HPDE6-E6E7 (cell line): Measurements from ENCODE around the gene PDE4A.
A peak's percentile ranks its signal among the peaks of the same experiment; 100 is the strongest.

Source experiments
- DNase-seq: peaks from one replicate; pipeline ENCODE4 v3.0.0; 2011; ENCODE audit warnings: missing footprints; ENCODE audit errors: extremely low spot score

The PDE4A gene

DNA sequence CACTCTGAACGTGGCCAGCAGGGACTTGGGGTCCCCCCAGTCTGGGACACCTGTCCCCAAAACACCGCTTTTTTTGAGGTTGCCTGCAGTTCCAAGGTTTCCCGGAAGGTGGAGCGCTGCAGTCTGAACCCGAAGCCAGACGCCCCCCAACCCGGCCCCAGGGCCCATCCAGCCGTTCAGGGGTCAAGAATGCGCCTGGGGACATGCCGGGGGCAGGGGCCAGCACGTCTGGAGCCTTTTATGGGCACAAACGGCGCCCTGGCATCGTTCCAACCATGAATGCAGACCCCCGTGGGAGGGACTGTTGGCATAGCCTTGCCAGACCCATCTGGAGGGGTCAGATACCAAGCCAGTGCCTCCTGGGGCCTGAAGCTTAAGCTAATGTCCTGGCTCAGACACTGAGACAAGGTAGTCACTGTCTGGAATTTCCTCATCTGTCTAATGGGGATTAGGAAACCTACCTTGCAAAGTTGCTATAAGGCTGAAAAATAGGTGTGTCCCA is 90.0 kb downstream of the PDE4A start:
- DNase-seq: peak; percentile 43

DNA sequence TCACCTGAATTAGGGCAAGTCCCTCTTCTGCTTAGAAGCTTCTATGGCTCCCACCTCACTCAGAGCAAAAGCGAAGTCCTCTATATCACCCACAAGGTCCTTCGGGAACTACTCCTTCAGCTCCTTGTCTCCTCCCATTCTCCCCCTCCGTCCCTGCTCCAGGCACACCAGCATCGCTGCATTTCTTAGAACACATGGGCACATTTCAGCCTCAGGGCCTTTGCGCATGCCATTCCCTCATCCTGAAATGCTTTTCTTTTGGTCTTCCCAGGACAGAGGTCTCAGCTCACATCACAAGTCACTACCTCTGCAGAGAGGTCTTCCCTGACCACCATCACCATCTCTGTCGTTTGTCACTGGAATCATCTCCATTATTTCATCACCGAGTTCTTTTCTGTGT is 92.9 kb downstream of the PDE4A start:
- DNase-seq: no peak

DNA sequence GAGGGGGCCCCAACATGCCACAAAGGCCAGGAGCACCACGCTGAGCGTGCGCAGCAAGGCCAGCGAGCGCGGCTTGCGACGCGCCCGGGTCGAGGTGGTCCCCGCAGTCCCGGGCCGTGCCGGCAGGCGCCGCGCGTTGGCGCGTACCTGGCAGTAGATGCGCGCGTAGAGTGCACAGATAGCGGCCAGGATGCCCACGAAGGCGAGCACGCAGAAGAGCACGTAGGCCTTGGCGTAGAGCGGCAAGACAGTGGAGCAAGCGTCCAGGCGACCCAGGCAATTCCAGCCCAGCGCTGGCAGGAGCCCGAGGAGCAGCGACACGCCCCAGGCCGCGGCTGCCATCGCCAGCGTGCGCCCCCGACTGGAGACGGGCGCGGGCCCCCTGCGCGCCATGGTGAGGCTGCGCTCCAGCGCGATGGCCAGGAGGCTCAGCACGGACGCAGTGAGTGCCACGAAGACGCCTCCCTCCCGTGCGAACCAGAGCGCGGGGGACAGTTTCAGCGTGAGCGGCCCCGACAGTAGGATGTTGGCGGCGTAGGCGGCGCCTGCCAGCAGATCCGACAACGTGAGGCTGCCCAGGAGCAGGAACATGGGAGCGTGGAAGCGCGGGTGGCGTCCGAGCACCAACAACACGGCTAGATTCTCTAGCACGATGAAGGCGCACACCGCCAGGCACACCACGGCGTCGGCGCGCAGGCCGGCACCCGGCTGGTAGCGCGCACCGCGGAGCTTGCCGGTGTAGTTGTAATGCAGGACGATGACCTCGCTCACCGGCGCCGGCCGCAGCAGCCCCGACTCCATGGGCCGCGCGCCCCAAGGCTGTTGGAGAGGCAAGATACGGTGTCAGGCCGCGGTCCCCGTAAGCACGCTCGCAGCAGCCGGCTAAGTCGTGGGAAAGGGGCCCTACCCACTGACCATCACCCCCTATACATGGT is 94.1 kb downstream of the PDE4A start:
- DNase-seq: no peak

DNA sequence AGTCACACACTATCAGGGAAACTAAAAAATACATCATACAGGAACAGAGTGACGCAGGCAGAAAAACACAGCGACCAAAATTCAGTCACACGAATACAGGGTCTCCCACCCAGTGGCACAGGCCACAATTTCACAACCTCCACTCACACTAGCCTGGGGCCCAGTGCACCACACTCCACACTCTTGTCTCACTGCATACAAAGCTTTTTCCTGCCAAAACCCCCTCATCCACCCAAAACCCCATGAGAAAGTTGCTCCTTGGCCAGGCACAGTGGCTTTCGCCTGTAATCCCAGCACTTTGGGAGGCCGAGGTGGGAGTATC is 95.7 kb downstream of the PDE4A start:
- no peak for DNase-seq

DNA sequence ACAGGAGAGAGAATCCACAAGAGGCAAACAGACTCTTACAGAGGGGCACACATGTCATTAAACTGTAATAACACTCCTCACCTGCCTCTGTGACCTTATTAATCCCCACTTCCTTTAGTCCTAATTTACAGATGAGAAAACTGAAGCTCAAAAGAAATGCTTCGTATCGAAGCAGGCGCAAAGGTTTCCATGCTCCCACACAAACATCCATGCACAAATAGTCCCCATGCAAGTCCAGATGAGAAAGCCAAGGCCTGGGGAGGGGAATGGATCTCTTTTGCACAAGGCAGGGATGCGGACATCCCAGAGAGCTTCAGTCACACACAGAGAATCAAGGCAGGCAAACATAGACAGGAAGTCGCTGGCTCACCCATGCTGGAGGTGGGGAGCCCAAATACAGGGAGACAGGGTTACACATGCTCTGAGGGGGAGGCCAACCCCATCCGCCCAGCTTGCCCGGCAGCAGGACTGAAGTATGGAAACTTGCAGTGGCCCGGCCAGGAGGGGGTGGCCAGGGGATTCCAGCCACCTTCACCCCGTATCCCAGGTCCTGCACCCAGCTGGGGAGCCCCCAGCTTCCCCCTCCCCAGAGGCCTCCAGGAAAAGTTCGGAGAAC is 96.4 kb downstream of the PDE4A start:
- DNase-seq: peak; percentile 51

DNA sequence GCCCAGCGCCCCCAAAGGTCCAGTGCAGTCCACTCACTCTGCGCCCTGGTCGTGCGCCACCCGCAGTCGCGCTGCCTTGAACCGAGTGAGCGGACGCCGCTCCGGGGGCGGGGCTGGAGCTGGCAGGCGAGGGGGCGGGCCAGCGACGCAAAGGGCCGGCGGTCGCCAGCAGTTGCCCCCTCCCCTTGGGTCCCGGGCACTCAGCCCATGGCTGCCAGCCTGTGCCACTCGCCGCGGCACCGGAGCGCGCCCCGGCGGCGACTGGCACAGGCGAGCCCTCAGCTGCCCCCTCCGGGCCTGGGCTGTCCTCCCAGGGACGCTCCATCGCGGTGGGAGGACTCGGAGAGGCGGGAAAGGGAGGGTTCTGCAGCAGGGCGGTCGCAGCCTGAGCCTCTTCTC is 97.0 kb downstream of the PDE4A start, which contains the start of gene S1PR5:
TSS of gene S1PR5 (minus strand) at position 87 of the 399 bp plus-strand sequence. CDS start 2,436 bp downstream, outside the sequence.
- DNase-seq: no peak

DNA sequence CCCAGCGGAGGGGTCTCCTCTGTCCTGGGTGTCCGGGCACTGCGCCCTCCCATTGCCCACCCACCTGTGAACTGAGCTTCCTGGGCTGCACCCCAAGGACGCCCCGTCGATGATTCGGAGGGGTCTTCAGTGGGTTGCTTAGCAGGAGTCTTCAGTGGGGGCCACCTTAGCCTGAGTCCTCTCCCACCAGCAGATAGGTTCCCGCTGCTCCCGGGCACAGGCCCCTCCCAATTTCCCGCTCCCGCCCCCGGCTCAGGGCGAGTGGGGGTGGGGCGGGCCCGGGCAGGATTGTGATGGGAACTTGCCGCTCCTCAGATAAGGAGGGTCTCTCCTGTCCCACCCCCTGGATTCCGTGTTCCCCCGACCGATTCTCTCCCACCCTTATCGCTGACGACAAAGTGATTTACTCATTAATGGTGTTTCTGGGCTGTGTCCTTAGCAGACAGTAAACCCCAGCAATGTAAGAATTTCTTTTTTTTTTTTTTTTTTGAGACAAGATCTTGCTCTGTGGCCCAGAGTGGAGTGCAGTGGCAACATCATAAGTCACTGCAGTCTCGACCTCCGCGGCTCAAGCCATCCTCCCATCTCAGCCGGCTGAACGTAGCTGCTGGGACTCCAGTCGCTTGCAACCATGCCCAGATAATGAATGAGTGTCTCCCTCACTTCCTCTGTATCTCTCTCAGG is 97.6 kb downstream of the PDE4A start:
- no peak for DNase-seq

DNA sequence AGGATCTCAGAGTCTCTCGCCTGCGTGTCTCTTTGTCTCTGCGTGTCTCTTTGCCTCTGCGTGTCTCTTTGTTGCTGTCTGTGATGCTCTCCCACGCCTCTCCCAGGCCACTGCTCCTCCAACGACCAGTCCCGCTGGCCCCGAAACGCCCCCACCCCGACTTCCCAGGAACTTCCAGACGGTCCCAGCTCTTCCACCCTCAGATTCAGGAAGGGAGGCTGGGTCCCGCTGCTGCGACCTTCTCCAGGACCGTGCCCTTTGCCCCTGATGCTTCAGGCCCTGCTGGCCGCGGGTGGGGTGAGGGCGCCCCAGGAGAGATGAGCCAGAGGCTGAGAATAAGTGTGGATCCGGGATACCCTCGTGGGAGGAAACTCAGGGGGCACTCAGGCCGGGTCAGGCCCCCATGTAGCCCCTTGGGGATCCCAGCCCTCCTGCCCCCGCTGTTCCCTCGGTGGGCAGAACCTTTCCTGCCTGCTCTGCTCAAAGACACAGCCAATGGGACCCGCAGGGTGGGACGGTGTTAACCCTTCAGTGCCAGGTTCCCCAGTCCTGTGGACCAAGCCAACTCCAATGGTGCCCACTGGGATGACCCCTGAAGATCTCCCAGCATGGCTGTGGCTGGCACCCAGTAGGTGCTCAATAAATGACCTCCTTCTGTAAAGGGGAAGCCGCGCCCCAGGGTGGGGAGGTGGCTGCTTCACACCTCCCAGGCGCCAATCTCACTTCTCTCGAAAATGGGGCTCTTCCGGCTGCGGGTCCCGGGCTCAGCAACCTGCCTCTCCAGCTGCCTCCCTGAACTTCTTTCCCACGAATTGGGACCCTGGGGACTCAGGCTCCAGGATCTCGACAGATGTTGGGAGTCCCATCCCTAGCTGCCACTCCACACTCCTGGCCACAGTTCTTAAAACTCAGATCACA is 98.4 kb downstream of the PDE4A start:
- no peak for DNase-seq
